Activated naive CD4-positive, alpha-beta T cell treated with anti-CD3 and anti-CD28 coated beads for 36 hours (primary cell): ENCODE results near the gene NAT14. TPM values are rescaled to one million over a fixed set of nuclear protein-coding genes. Genes with fewer than 3 reads are reported as not detected.
A peak's percentile ranks its signal among the peaks of the same experiment; 100 is the strongest.
"Not testable (repeated sequence)": the region's sequence is repeated elsewhere in the genome, so short reads cannot be mapped to it uniquely, and the experiment has no call there.

Experiments used
- CTCF ChIA-PET: fragments of 350-600 bp; sonication (Branson Sonifier 250); formaldehyde crosslinking; loops from one replicate; lab custom pipeline; 2021; ENCODE audit warnings: antibody characterized with exemption; lab: Charles Lee
- DNase-seq: peaks from one replicate; pipeline ENCODE4 v3.0.0-alpha.2; 2020
- H3K27ac Mint-ChIP-seq: one replicate; pipeline ENCODE4 v1.8.0; 2021; ENCODE audit warnings: mild to moderate bottlenecking, mixed read lengths
- H3K27me3 Mint-ChIP-seq: one replicate; pipeline ENCODE4 v1.8.0; 2021; ENCODE audit warnings: low read depth, mixed read lengths
- H3K36me3 Mint-ChIP-seq: one replicate; pipeline ENCODE4 v1.8.0; 2021; ENCODE audit warnings: low read depth, mixed read lengths
- H3K4me1 Mint-ChIP-seq: one replicate; pipeline ENCODE4 v1.8.0; 2021; ENCODE audit warnings: low read depth, mixed read lengths
- H3K4me3 Mint-ChIP-seq: one replicate; pipeline ENCODE4 v1.8.0; 2021; ENCODE audit warnings: mild to moderate bottlenecking, moderate library complexity, mixed read lengths
- H3K9me3 Mint-ChIP-seq: one replicate; pipeline ENCODE4 v1.8.0; 2021; ENCODE audit warnings: mixed read lengths
- intact Hi-C: fragments of 100-400 bp; cut with micrococcal nuclease; formaldehyde crosslinking; loops from one replicate; pipeline ENCODE4 v1.15.1; 2023
- total RNA-seq, 2 experiments: library from RNA; stranded (reverse); gene quantifications; one replicate each; pipeline ENCODE4 v1.2.3, GENCODE V29; 2021

Gene NAT14
- total RNA-seq, 2 experiments from 2014 or later, result 7.6 to 8.0 TPM

- intact Hi-C loops, result no loop called here
- Mint-ChIP-seq H3K36me3 (no peaks in the 10 kb centered on the region), H3K4me1 (peaks cover 19% of the 10 kb centered on the region), H3K4me3 (no peak overlapping the region), H3K9me3 (no peaks in the 10 kb centered on the region), H3K27me3 (peaks cover 47% of the 10 kb centered on the region), H3K27ac (no peak overlapping the region)
- CTCF ChIA-PET, result no interaction called here
- no peak for DNase-seq
These were observed 38.9 kb upstream of the NAT14 start for GRCh38 chr19:55446060-55446459.

GRCh38 chr19:55447421-55448174 lies 37.4 kb upstream of the NAT14 start:
- intact Hi-C loops, result no loop called here
- Mint-ChIP-seq H3K36me3 (no peaks in the 10 kb centered on the region), H3K27ac (no peak overlapping the region), H3K4me1 (peaks cover 13% of the 10 kb centered on the region), H3K27me3 (peaks cover 45% of the 10 kb centered on the region), H3K4me3 (no peak overlapping the region), H3K9me3 (no peaks in the 10 kb centered on the region)
- CTCF ChIA-PET, result no interaction called here
- DNase-seq, result no peak

- H3K27ac Mint-ChIP-seq, DNase-seq, H3K36me3 Mint-ChIP-seq, H3K4me3 Mint-ChIP-seq, intact Hi-C loops, H3K9me3 Mint-ChIP-seq, CTCF ChIA-PET: not testable (repeated sequence)
- Mint-ChIP-seq H3K27me3 (peaks cover 42% of the 10 kb centered on the region), H3K4me1 (peaks cover 11% of the 10 kb centered on the region)
These were observed 36.9 kb upstream of the NAT14 start for GRCh38 chr19:55448175-55448490.

- no peak for DNase-seq
- H3K27me3 Mint-ChIP-seq, result peaks cover 39% of the 10 kb centered on the region
- H3K27ac Mint-ChIP-seq, result no peak overlapping the region
- no peak overlapping the region for H3K4me3 Mint-ChIP-seq
- no peaks in the 10 kb centered on the region for H3K9me3 Mint-ChIP-seq
- H3K4me1 Mint-ChIP-seq, result peaks cover 12% of the 10 kb centered on the region
- CTCF ChIA-PET, result no interaction called here
- intact Hi-C loops, result no loop called here
- H3K36me3 Mint-ChIP-seq, result peaks cover 9% of the 10 kb centered on the region
These were observed 35.5 kb upstream of the NAT14 start for GRCh38 chr19:55449469-55449868.

DNA sequence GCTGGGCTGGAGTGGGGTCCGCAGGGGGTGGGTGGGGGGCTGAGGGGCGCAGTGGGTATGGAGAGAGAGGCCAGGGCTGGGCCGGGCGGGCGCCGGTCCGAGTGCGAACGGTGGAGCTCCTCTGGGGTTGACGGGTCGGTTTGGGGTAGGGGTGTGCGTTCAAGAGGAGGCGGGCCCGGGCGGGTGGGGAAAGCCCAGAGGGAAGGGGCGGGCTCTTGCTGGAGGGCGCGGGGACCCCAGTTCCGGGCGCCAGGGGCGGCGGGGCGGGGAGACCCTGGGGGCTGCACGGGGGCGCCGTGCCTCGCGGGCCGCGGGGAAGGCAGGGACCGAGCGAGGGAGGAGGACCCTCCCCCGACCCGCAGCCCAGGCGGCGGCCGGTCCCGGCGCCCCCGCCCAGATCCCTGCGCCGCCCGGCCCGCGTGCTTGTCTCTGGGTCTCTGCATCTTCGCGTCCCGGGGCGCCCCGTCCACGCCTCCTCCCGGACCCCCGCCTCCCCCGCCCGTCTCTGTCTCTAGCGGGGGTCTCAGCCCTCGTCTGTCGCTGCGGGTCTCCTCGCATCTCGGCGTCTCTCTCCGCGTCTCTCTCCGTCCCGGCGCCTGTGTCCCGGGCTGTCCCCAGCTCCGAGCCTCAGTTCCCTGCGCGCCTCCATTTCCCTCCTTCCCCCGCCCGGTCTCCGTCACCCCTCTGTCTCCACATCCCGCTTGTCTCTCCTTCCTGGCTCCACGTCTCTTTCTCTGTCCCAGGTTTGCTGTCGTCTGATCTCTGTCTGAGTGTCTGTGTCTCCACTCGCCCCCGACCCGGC lies 33.6 kb upstream of the NAT14 start:
- no peak for DNase-seq
- H3K27me3 Mint-ChIP-seq, result peaks cover 27% of the 10 kb centered on the region
- H3K27ac Mint-ChIP-seq, result no peak overlapping the region
- H3K4me1 Mint-ChIP-seq, result peaks cover 12% of the 10 kb centered on the region
- CTCF ChIA-PET, result interaction anchor here (0.7 kb wide), 1 partner anchor 247 kb away, joined by 3 read pairs; no protein-coding TSS in a partner anchor
- intact Hi-C loops, result no loop called here
- H3K4me3 Mint-ChIP-seq, result peak overlapping the region; percentile 39
- no peaks in the 10 kb centered on the region for H3K9me3 Mint-ChIP-seq
- H3K36me3 Mint-ChIP-seq, result peaks cover 15% of the 10 kb centered on the region

- CTCF ChIA-PET, result interaction anchor here (0.7 to 2.2 kb wide), 2 partner anchors 15 to 247 kb away, joined by 3 to 7 read pairs; no protein-coding TSS in a partner anchor
- H3K4me3 Mint-ChIP-seq, result no peak overlapping the region
- peaks cover 17% of the 10 kb centered on the region for H3K36me3 Mint-ChIP-seq
- intact Hi-C loops, result no loop called here
- peaks cover 12% of the 10 kb centered on the region for H3K4me1 Mint-ChIP-seq
- no peak overlapping the region for H3K27ac Mint-ChIP-seq
- peaks cover 27% of the 10 kb centered on the region for H3K27me3 Mint-ChIP-seq
- no peak for DNase-seq
- H3K9me3 Mint-ChIP-seq, result no peaks in the 10 kb centered on the region
These were observed 32.8 kb upstream of the NAT14 start for GRCh38 chr19:55451965-55452748.

- Mint-ChIP-seq H3K36me3 (peaks cover 17% of the 10 kb centered on the region), H3K4me1 (peaks cover 12% of the 10 kb centered on the region), H3K27me3 (peaks cover 27% of the 10 kb centered on the region), H3K4me3 (no peak overlapping the region), H3K27ac (no peak overlapping the region), H3K9me3 (no peaks in the 10 kb centered on the region)
- CTCF ChIA-PET, result interaction anchor here (1.1 to 2.2 kb wide), 5 partner anchors 15 to 312 kb away, joined by 3 to 7 read pairs (median 4); partner anchors contain the start of gene HSPBP1
- intact Hi-C loops, result no loop called here
- peak; percentile 23 for DNase-seq
These were observed 32.1 kb upstream of the NAT14 start for GRCh38 chr19:55452749-55453346.

DNA sequence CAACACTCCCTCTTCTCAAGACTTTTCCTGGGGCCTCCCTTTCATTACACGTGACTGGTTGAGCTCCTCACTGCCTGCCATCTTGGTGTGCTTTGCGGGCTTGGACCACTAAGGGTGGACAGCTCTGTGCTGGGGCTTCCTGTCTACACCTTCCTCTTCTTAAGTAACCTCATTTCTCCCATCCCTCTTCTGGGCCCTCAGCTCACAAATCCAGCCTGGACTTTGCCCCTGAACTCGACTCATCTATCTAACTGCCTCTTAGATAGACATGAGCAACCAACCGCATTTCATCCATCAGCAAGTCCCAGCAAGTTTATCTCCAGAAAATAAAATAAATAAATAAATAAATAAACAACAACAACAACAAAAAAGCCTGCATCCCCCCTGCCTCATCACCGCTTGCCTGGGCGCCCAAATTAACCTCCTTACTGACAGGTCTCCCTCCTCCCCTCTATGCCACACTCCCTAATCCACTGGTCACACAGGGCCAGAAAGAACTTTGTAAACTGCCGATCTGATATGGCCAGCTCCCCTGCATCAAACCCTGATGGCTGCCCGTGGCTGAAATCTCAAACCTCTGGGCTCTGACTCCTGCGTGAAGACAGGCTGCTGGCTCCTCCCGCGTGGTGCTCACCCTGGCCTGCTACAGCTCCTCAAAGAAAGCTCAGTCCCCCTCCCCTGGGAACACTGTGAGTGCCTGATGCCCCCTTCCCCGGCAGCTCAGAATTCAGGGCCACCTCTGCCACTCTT lies 31.3 kb upstream of the NAT14 start:
- peaks cover 17% of the 10 kb centered on the region for H3K36me3 Mint-ChIP-seq
- peaks cover 27% of the 10 kb centered on the region for H3K27me3 Mint-ChIP-seq
- H3K4me3 Mint-ChIP-seq, result peak overlapping the region; percentile 17
- intact Hi-C loops, result no loop called here
- CTCF ChIA-PET, result interaction anchor here (0.7 to 2.2 kb wide), 8 partner anchors 14 to 313 kb away, joined by 3 to 7 read pairs (median 4); partner anchors contain the start of gene HSPBP1
- peaks cover 12% of the 10 kb centered on the region for H3K4me1 Mint-ChIP-seq
- DNase-seq, result no peak
- no peaks in the 10 kb centered on the region for H3K9me3 Mint-ChIP-seq
- H3K27ac Mint-ChIP-seq, result no peak overlapping the region

DNA sequence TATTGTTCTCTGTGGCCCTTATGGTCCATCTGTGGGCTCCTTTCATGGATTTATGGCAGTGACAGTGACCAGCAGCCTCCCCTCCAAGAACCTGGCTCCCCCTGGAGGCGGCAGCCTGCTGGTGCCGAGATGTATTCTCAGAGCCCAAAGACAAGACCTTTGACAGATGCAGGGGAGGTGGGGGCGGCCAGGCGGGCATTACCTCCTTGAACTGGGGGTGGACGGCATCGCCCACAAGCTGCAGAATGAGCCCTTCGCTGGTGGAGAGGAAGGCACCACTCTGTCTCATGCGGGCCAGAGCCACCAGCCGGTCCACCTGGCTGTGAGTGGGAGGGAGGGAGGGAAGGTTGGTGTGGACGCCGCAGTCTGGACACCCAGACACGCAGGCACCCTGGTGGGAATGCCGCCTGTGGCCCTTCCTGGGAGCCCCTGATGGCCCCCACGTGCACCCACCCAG lies 30.2 kb upstream of the NAT14 start:
- CTCF ChIA-PET, result interaction anchor here (2.2 kb wide), 1 partner anchor 13 kb away, joined by 7 read pairs; no protein-coding TSS in a partner anchor
- Mint-ChIP-seq H3K27me3 (peaks cover 26% of the 10 kb centered on the region), H3K4me3 (no peak overlapping the region), H3K9me3 (no peaks in the 10 kb centered on the region), H3K4me1 (peaks cover 13% of the 10 kb centered on the region), H3K36me3 (peaks cover 17% of the 10 kb centered on the region), H3K27ac (no peak overlapping the region)
- peak; percentile 56 for DNase-seq
- intact Hi-C loops, result no loop called here

GRCh38 chr19:55455576-55456235 lies 29.3 kb upstream of the NAT14 start:
- Mint-ChIP-seq H3K36me3 (peaks cover 17% of the 10 kb centered on the region), H3K27me3 (peaks cover 21% of the 10 kb centered on the region), H3K9me3 (no peaks in the 10 kb centered on the region), H3K4me1 (peaks cover 19% of the 10 kb centered on the region), H3K27ac (no peak overlapping the region), H3K4me3 (no peak overlapping the region)
- DNase-seq, result no peak
- CTCF ChIA-PET, result interaction anchor here (0.6 kb wide), 1 partner anchor 804 kb away, joined by 3 read pairs; no protein-coding TSS in a partner anchor
- intact Hi-C loops, result no loop called here

- DNase-seq, result no peak
- CTCF ChIA-PET, result interaction anchor here (0.6 kb wide), 1 partner anchor 804 kb away, joined by 3 read pairs; no protein-coding TSS in a partner anchor
- intact Hi-C loops, result no loop called here
- Mint-ChIP-seq H3K4me1 (peaks cover 21% of the 10 kb centered on the region), H3K4me3 (no peak overlapping the region), H3K9me3 (no peaks in the 10 kb centered on the region), H3K27me3 (peaks cover 17% of the 10 kb centered on the region), H3K27ac (no peak overlapping the region), H3K36me3 (peaks cover 17% of the 10 kb centered on the region)
These were observed 28.6 kb upstream of the NAT14 start for GRCh38 chr19:55456347-55456746.
